HepG2 (cell line): ENCODE measurements around the gene NRAS. TPM values are rescaled to one million over a fixed set of nuclear protein-coding genes. Genes with fewer than 3 reads are reported as not detected.

Experiments used
- CREM ChIP-seq, 2 experiments: sonication (generic) in 1 of 2; formaldehyde crosslinking in 1 of 2; IDR thresholded peaks; 2 replicates each; pipeline versions ENCODE4 v1.4.0 to v1.6.1; 2016 to 2020; ENCODE audit warnings: antibody characterized with exemption in 1 of 2, mild to moderate bottlenecking in 1 of 2, missing genetic modification reagents in 1 of 2
- ELF3 ChIP-seq: IDR thresholded peaks from 2 replicates; pipeline ENCODE4 v1.6.1; 2016; ENCODE audit warnings: missing genetic modification reagents, missing compliant biosample characterization
- FOXJ3 ChIP-seq: sonication (generic); formaldehyde crosslinking; IDR thresholded peaks from 2 replicates; pipeline ENCODE4 v1.4.0; 2020; ENCODE audit warnings: missing genetic modification reagents, mild to moderate bottlenecking, borderline replicate concordance
- GATAD1 ChIP-seq: IDR thresholded peaks from 2 replicates; pipeline ENCODE4 v1.6.1; 2016; ENCODE audit warnings: missing genetic modification reagents, missing compliant biosample characterization
- GFI1 ChIP-seq: sonication (generic); formaldehyde crosslinking; IDR thresholded peaks from 2 replicates; pipeline ENCODE4 v1.5.0; 2020; ENCODE audit warnings: missing genetic modification reagents, mild to moderate bottlenecking, borderline replicate concordance
- HCFC1 ChIP-seq: fragments of 150-350 bp; IDR thresholded peaks from 2 replicates; pipeline ENCODE4 v1.6.1; 2014; ENCODE audit warnings: low read depth, low read length
- IKZF4 ChIP-seq: sonication (generic); formaldehyde crosslinking; IDR thresholded peaks from 2 replicates; pipeline ENCODE4 v1.5.1; 2020; ENCODE audit warnings: borderline replicate concordance, mild to moderate bottlenecking, low read depth, missing genetic modification reagents; ENCODE audit errors: not compliant biosample characterization
- NFKB2 ChIP-seq: sonication (generic); formaldehyde crosslinking; IDR thresholded peaks from 2 replicates; pipeline ENCODE4 v1.4.0; 2020; ENCODE audit warnings: missing genetic modification reagents, borderline replicate concordance
- NR2F6 ChIP-seq, 2 experiments: IDR thresholded peaks; 2 replicates each; pipeline ENCODE4 v1.6.1; 2016; ENCODE audit warnings: antibody characterized with exemption in 1 of 2, mild to moderate bottlenecking in 1 of 2
- PHF5A ChIP-seq: IDR thresholded peaks from one replicate; pipeline ENCODE4 v1.6.1; 2018; ENCODE audit warnings: low read depth, missing genetic modification reagents; ENCODE audit not compliant: unreplicated experiment
- SAP130 ChIP-seq: IDR thresholded peaks from 2 replicates; pipeline ENCODE4 v1.6.1; 2016; ENCODE audit warnings: low read depth
- SIX1 ChIP-seq: sonication (generic); formaldehyde crosslinking; IDR thresholded peaks from 2 replicates; pipeline ENCODE4 v1.4.0; 2020; ENCODE audit warnings: missing genetic modification reagents, borderline replicate concordance
- TIGD3 ChIP-seq: sonication (generic); formaldehyde crosslinking; IDR thresholded peaks from 2 replicates; pipeline ENCODE4 v1.5.1; 2020; ENCODE audit warnings: mild to moderate bottlenecking, missing genetic modification reagents, borderline replicate concordance
- TOPORS ChIP-seq: sonication (generic); formaldehyde crosslinking; IDR thresholded peaks from 2 replicates; pipeline ENCODE4 v1.8.0; 2023; ENCODE audit warnings: mild to moderate bottlenecking, missing genetic modification reagents
- ZC3H13 ChIP-seq: sonication (generic); formaldehyde crosslinking; IDR thresholded peaks from 2 replicates; pipeline ENCODE4 v1.8.1; 2023; ENCODE audit warnings: mild to moderate bottlenecking, missing genetic modification reagents, moderate library complexity
- ZEB1 ChIP-seq: IDR thresholded peaks from 2 replicates; pipeline ENCODE4 v1.6.1; 2012; ENCODE audit warnings: mild to moderate bottlenecking, low read depth, inconsistent platforms; ENCODE audit not compliant: insufficient replicate concordance
- ZFP91 ChIP-seq: sonication (generic); formaldehyde crosslinking; IDR thresholded peaks from 2 replicates; pipeline ENCODE4 v1.9.0; 2022; ENCODE audit warnings: missing genetic modification reagents, mild to moderate bottlenecking, borderline replicate concordance
- ZFX ChIP-seq: sonication (generic); formaldehyde crosslinking; IDR thresholded peaks from 2 replicates; pipeline ENCODE4 v1.4.0; 2020; ENCODE audit warnings: mild to moderate bottlenecking, low read depth, missing genetic modification reagents, moderate library complexity
- ZKSCAN8 ChIP-seq: IDR thresholded peaks from 2 replicates; pipeline ENCODE4 v1.6.1; 2016; ENCODE audit warnings: borderline replicate concordance, missing genetic modification reagents, missing compliant biosample characterization
- ZNF414 ChIP-seq: sonication (generic); formaldehyde crosslinking; IDR thresholded peaks from 2 replicates; pipeline ENCODE4 v1.5.0; 2020; ENCODE audit warnings: missing genetic modification reagents
- ZNF430 ChIP-seq: sonication (generic); formaldehyde crosslinking; IDR thresholded peaks from 2 replicates; pipeline ENCODE4 v1.9.0; 2021; ENCODE audit warnings: mild to moderate bottlenecking, missing genetic modification reagents
- ZNF580 ChIP-seq: IDR thresholded peaks from 2 replicates; pipeline ENCODE4 v1.6.1; 2016; ENCODE audit warnings: low read depth, borderline replicate concordance
- ZNF7 ChIP-seq: IDR thresholded peaks from 2 replicates; pipeline ENCODE4 v1.6.1; 2016; ENCODE audit warnings: missing biosample characterization, missing genetic modification reagents
- ZNF777 ChIP-seq: sonication (generic); formaldehyde crosslinking; IDR thresholded peaks from 2 replicates; pipeline ENCODE4 v1.4.0; 2020; ENCODE audit warnings: missing genetic modification reagents
- ZNF792 ChIP-seq: IDR thresholded peaks from 2 replicates; pipeline ENCODE4 v1.6.1; 2016
- polyA plus RNA-seq, 8 experiments: library from polyadenylated mRNA; depleted of rRNA in 3 of 8; stranded (reverse) in 7 of 8; unstranded in 1 of 8; fragments of >200 nt; fragmentation: Illumina TruSeq in 4 of 8; extraction: Trizol in 4 of 8; gene quantifications; 2 replicates each; pipeline versions ENCODE4 v1.2.1 to v1.2.3, GENCODE V29; 2011 to 2016; ENCODE audit warnings: low read depth in 4 of 8, missing spikeins in 1 of 8, mixed read lengths in 1 of 8; ENCODE audit not compliant: insufficient read depth in 1 of 8
- total RNA-seq, 5 experiments: library from RNA; depleted of rRNA; stranded (reverse); fragments of >200 nt; fragmentation: Illumina TruSeq; extraction: Trizol; gene quantifications; 2 replicates each; pipeline ENCODE4 v1.2.3, GENCODE V29; 2016; ENCODE audit warnings: low read depth in 1 of 5

Gene NRAS
- total and polyA plus RNA-seq, 2 of the 13 experiments (the other 11 are each of a cell fraction or from before 2014, with no cell fraction given), result 38.6 to 58.8 TPM

GRCh38 chr1:114716304-114717170 is at the start of gene NRAS (continued):
- TF ChIP-seq ELF3 (CRISPR knock-in tag) (peak; percentile 35; the same call in 1 of the 2 replicates), ZNF792 (CRISPR knock-in tag) (0 out of 2 replicates have a peak, but pooled peaks have one; percentile 65), TOPORS (CRISPR knock-in tag) (peak; percentile 66; the same call in 1 of the 2 replicates), SAP130 (CRISPR knock-in tag) (peak; percentile 97), ZNF7 (CRISPR knock-in tag) (no peak), PHF5A (peak; percentile 59), CREM (IDR thresholded peaks at IDR 0.05) (peak; percentile 95), CREM (CRISPR knock-in tag; IDR thresholded peaks at IDR 0.05) (peak; percentile 79), ZNF777 (CRISPR knock-in tag) (no peak), ZNF414 (0 out of 2 replicates have a peak, but pooled peaks have one; percentile 65), ZFX (CRISPR knock-in tag) (peak; percentile 89), IKZF4 (peak; percentile 31), GFI1 (peak; percentile 29; the same call in 1 of the 2 replicates), NR2F6 (IDR thresholded peaks at IDR 0.05) (no peak), NR2F6 (CRISPR knock-in tag; IDR thresholded peaks at IDR 0.05) (peak; percentile 44), GATAD1 (CRISPR knock-in tag) (peak; percentile 95), NFKB2 (CRISPR knock-in tag) (peak; percentile 75; the same call in 1 of the 2 replicates), ZFP91 (CRISPR knock-in tag) (peak; percentile 64; the same call in 1 of the 2 replicates), ZNF430 (CRISPR knock-in tag) (peak; percentile 49; the same call in 1 of the 2 replicates), HCFC1 (peak; percentile 70), ZC3H13 (CRISPR knock-in tag) (peak; percentile 39; the same call in 1 of the 2 replicates), FOXJ3 (CRISPR knock-in tag) (peak; percentile 36; the same call in 1 of the 2 replicates), ZNF580 (0 out of 2 replicates have a peak, but pooled peaks have one; percentile 29), TIGD3 (CRISPR knock-in tag) (no peak), SIX1 (0 out of 2 replicates have a peak, but pooled peaks have one; percentile 11), ZEB1 (no peak), ZKSCAN8 (CRISPR knock-in tag) (0 out of 2 replicates have a peak, but pooled peaks have one; percentile 39)
